Measurements from ENCODE around the gene DOCK2.

GRCh38 chr5:169992789-169993484 lies 355.9 kb downstream of the DOCK2 start:
- TF ChIP-seq CTCF (IDR thresholded peaks at IDR 0.05; ENCODE audit: insufficient read depth, low read length, poor library complexity, severe bottlenecking) (no peak), EZH2phosphoT487 (conservative IDR thresholded peaks at IDR 0.05; ENCODE audit: low read length) (no peak)
